GM13976 (cell line): ENCODE data around the gene NMT1.

Experiments used
- DNase-seq: peaks from one replicate; pipeline ENCODE4 v3.0.0; 2012; ENCODE audit warnings: low spot score
- in situ Hi-C: fragments of 300-500 bp; cut with MboI; formaldehyde crosslinking; loops from one replicate; pipeline ENCODE4 v1.12.0; 2022; ENCODE audit warnings: low sequenced_read_pairs, mixed read lengths, inconsistent platforms; ENCODE audit not compliant: unreplicated experiment
- TF ChIP-seq, protein P1 (sequence below): IDR thresholded peaks from 2 replicates; pipeline ENCODE4 v1.5.1; 2012; ENCODE audit warnings: borderline replicate concordance, mild to moderate bottlenecking; ENCODE audit not compliant: insufficient read depth; ENCODE audit errors: extremely low read depth, missing control alignments, control extremely low read depth

NMT1 gene

DNA sequence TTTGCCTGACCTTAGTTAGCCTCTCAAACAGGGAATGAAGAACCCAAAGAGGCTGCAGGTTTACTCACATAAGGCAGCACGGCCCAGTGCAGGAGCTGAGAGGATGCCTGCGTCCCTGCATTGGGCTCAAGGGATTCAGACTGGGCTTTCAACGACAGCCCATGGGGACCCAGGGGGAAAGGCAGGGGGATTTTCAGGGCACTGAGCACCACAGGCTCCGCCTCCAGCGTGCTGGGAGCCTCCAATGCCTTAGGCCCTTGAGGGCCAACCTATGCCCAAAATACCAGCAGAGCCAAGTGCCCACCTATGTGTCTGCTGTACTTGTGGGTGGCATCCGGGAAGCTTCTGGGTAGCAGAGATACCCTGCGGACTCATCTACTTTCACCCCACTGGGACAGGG, 32.0 kb upstream of the NMT1 start:
- in situ Hi-C loops: loop anchor here (10.0 kb wide), 1 partner anchor 104 kb away; no protein-coding TSS in a partner anchor
- TF ChIP-seq, protein P1, sequence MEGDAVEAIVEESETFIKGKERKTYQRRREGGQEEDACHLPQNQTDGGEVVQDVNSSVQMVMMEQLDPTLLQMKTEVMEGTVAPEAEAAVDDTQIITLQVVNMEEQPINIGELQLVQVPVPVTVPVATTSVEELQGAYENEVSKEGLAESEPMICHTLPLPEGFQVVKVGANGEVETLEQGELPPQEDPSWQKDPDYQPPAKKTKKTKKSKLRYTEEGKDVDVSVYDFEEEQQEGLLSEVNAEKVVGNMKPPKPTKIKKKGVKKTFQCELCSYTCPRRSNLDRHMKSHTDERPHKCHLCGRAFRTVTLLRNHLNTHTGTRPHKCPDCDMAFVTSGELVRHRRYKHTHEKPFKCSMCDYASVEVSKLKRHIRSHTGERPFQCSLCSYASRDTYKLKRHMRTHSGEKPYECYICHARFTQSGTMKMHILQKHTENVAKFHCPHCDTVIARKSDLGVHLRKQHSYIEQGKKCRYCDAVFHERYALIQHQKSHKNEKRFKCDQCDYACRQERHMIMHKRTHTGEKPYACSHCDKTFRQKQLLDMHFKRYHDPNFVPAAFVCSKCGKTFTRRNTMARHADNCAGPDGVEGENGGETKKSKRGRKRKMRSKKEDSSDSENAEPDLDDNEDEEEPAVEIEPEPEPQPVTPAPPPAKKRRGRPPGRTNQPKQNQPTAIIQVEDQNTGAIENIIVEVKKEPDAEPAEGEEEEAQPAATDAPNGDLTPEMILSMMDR: no peak
- no peak for DNase-seq

- TF ChIP-seq, protein P1: no peak
- in situ Hi-C loops: loop anchor here (10.0 kb wide), 1 partner anchor 105 kb away; no protein-coding TSS in a partner anchor
- peak; percentile 68 for DNase-seq
Measured at GRCh38 chr17:45029758-45030423, 31.2 kb upstream of the NMT1 start.

DNA sequence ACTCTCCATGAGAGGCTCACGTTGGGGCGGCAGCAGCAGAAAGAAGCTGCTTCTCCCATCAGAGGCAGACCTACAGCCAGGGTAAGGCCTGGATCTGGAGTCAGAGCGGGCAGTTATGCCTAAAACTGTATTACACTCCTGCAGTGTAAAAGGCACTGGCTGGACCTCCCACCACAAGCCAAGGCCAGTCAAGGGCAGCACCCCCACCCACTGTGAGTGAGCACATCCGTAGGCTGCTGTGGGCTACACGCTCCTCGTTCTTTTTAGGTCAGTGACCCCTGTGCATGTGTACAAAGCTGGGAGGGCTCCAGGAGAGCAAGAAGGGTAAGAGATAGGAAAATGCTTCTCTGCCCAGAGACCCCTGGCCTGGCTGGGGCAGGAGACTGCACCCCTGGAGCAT, 30.4 kb upstream of the NMT1 start:
- DNase-seq: no peak
- in situ Hi-C loops: no loop called here
- TF ChIP-seq, protein P1: no peak

DNA sequence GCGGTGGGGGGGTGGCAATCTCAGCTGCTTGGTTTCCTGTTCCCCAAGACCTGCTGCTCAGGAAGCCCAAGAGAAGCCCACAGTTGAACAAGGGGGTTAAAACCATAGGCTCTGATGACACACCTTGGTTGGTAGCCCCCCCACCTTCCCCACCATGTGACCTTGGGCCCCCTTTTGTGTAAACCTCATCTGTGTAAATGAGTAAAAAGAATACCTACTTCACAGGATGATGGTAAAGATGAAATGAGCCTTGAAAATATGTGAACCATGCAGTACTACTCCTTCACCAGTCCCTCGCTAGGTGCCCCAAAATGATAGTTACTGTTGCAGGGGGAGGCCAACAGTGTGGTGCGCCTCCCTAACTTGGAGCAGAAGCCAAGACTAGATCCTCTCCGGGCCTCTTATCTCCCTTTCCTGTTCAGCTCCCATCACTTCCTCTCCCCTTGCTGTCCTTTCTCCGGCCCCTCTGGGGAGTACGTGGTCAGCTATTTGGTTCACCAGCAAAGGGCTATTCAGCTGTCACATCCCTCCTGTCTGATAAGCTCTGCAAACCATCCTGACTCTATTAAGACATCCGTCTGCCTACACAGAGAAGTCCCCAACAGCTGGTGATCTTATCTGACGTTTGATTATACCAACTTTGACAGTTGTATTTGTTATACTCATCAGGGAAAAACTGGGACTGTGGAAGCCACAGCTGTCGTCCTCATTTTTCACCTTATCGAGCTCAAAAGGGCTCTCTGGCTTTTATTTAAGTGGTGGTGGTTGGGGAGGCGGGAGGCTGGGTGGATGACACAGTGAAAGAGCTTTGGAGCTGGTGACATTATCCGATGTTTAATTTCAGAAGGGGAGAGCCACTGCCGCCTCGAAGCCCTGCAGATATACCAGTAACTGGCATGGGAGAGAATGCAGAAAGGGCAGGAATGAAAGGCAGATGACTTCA, 29.6 kb upstream of the NMT1 start:
- no peak for DNase-seq
- in situ Hi-C loops: no loop called here
- TF ChIP-seq, protein P1: no peak

DNA sequence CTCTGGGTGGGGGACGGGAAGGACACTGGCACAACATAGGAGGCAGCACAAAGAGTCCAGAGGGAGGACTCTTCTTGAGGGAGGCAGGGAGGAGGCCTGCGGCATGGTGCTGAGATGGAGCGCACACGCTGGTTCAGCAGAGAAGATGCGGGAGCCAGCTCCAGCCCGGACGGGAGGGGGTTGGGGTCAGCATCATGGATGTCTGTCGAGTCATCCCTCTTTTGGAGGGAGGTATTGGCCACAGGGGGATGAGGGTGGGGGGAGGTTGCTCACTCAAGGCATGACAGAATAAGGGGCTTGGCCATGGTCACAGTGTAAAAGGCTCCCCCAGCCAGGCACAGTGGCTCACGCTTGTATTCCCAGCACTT, 29.0 kb upstream of the NMT1 start:
- DNase-seq: no peak
- TF ChIP-seq, protein P1: no peak
- in situ Hi-C loops: no loop called here

- TF ChIP-seq, protein P1: no peak
- in situ Hi-C loops: no loop called here
- no peak for DNase-seq
Measured at GRCh38 chr17:45034599-45034998, 26.5 kb upstream of the NMT1 start.
